HCT116 (cell line): ENCODE results near the gene RNF114.

Experiments
- EGR1 ChIP-seq: IDR thresholded peaks from 2 replicates; pipeline ENCODE4 v1.6.1; 2012; ENCODE audit warnings: low read depth
- EZH2 ChIP-seq: fragments of 200-600 bp; sonication (generic); IDR thresholded peaks from 2 replicates; pipeline ENCODE4 v1.6.1; 2017; ENCODE audit warnings: antibody characterized with exemption, mixed run types
- JUND ChIP-seq: IDR thresholded peaks from 2 replicates; pipeline ENCODE4 v1.6.1; 2012
- POLR2A ChIP-seq: IDR thresholded peaks from 2 replicates; pipeline ENCODE4 v1.7.0; 2011; ENCODE audit warnings: borderline replicate concordance; ENCODE audit not compliant: insufficient read depth, insufficient read length; ENCODE audit errors: extremely low read depth
- POLR2AphosphoS5 ChIP-seq: IDR thresholded peaks from 2 replicates; pipeline ENCODE4 v1.6.1; 2011; ENCODE audit warnings: mild to moderate bottlenecking, low read depth, low read length, moderate library complexity
- RAD21 ChIP-seq: IDR thresholded peaks from 2 replicates; pipeline ENCODE4 v1.6.1; 2012; ENCODE audit warnings: low read depth, mild to moderate bottlenecking
- REST ChIP-seq: IDR thresholded peaks from 2 replicates; pipeline ENCODE4 v1.6.1; 2012; ENCODE audit warnings: low read depth
- SP1 ChIP-seq: IDR thresholded peaks from 2 replicates; pipeline ENCODE4 v1.6.1; 2012; ENCODE audit warnings: low read depth
- TCF7L2 ChIP-seq: IDR thresholded peaks from 2 replicates; pipeline ENCODE4 v1.7.0; 2011; ENCODE audit warnings: borderline replicate concordance, inconsistent platforms; ENCODE audit not compliant: insufficient read depth, insufficient read length; ENCODE audit errors: extremely low read depth
- YY1 ChIP-seq: IDR thresholded peaks from 2 replicates; pipeline ENCODE4 v1.6.1; 2011; ENCODE audit warnings: low read length, low read depth, moderate library complexity, mild to moderate bottlenecking; ENCODE audit not compliant: insufficient replicate concordance; ENCODE audit errors: extremely low read depth
- TF ChIP-seq, protein P1 (sequence below), 3 experiments: fragments of 200-600 bp in 1 of 3; sonication (generic) in 1 of 3; IDR thresholded peaks in 2 of 3; conservative IDR thresholded peaks in 1 of 3; 2 replicates each; pipeline ENCODE4 v1.5.1; 2012 to 2017; ENCODE audit warnings: low read depth in 2 of 3, low read length in 2 of 3, antibody characterized with exemption in 1 of 3, borderline replicate concordance in 1 of 3, control low read depth in 1 of 3, mild to moderate bottlenecking in 1 of 3, mixed read lengths in 1 of 3, mixed run types in 1 of 3, moderate library complexity in 1 of 3; ENCODE audit not compliant: insufficient read depth in 1 of 3
- TF ChIP-seq, protein P2 (sequence below): IDR thresholded peaks from 2 replicates; pipeline ENCODE4 v1.6.1; 2011; ENCODE audit warnings: mild to moderate bottlenecking, low read length, moderate library complexity; ENCODE audit not compliant: insufficient replicate concordance; ENCODE audit errors: extremely low read depth

DNA sequence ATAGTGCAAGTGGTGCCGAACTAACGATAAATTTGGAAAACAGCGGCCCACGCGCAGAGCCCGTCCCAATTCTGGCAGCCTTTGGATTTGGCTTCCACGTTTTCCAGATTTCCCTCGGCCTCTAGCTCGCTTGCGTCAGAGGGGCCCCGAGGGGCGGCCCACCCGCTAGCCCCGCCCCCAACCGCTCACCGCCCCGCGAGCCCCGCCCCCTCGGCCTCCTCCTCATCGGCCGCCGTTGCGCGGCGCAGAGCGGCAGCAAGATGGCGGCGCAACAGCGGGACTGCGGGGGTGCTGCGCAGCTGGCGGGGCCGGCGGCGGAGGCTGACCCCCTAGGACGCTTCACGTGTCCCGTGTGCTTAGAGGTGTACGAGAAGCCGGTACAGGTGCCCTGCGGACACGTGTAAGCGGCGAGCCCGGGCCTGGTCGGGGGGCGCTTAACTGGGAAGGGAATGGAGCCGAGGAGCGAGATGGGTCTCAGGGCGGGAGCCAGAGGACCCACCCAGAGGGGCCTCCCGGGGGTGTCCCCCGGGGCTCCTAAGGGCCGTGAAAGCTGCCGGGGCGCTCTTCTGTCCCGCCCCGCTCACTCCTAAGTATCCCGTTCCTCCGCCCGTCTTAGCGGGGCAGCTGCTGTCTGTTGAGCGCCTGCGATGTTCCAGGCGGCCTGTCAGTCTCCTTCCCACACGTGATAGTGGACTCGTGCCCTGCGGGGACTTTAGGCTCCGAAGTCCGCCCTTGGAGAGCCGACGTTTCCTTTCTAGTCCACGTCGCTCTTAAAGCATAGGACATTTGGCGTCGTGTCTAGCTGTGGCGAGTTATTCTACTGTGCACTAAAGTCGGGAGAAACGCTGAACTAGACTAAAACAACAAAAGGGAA lies at the start of gene RNF114:
- TF ChIP-seq SP1 (peak; percentile 89), REST (no peak), YY1 (peak; percentile 98), EZH2 (no peak), POLR2AphosphoS5 (peak; percentile 94), EGR1 (peak; percentile 78), JUND (peak; percentile 58; the same call in 1 of the 2 replicates), RAD21 (no peak), POLR2A (peak; percentile 58), TCF7L2 (no peak)
- TF ChIP-seq, protein P1, sequence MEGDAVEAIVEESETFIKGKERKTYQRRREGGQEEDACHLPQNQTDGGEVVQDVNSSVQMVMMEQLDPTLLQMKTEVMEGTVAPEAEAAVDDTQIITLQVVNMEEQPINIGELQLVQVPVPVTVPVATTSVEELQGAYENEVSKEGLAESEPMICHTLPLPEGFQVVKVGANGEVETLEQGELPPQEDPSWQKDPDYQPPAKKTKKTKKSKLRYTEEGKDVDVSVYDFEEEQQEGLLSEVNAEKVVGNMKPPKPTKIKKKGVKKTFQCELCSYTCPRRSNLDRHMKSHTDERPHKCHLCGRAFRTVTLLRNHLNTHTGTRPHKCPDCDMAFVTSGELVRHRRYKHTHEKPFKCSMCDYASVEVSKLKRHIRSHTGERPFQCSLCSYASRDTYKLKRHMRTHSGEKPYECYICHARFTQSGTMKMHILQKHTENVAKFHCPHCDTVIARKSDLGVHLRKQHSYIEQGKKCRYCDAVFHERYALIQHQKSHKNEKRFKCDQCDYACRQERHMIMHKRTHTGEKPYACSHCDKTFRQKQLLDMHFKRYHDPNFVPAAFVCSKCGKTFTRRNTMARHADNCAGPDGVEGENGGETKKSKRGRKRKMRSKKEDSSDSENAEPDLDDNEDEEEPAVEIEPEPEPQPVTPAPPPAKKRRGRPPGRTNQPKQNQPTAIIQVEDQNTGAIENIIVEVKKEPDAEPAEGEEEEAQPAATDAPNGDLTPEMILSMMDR (IDR thresholded peaks at IDR 0.05 in 2 of 3, conservative IDR thresholded peaks at IDR 0.05 in 1 of 3; ENCODE audit: borderline replicate concordance in 1 of 3, insufficient read depth in 1 of 3, low read depth in 2 of 3, low read length in 2 of 3), result no peak
- TF ChIP-seq, protein P2, sequence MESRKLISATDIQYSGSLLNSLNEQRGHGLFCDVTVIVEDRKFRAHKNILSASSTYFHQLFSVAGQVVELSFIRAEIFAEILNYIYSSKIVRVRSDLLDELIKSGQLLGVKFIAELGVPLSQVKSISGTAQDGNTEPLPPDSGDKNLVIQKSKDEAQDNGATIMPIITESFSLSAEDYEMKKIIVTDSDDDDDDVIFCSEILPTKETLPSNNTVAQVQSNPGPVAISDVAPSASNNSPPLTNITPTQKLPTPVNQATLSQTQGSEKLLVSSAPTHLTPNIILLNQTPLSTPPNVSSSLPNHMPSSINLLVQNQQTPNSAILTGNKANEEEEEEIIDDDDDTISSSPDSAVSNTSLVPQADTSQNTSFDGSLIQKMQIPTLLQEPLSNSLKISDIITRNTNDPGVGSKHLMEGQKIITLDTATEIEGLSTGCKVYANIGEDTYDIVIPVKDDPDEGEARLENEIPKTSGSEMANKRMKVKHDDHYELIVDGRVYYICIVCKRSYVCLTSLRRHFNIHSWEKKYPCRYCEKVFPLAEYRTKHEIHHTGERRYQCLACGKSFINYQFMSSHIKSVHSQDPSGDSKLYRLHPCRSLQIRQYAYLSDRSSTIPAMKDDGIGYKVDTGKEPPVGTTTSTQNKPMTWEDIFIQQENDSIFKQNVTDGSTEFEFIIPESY, result no peak
